ENCODE results near the gene TUBB6.

The TUBB6 gene

GRCh38 chr18:12305930-12306629 lies 2.0 kb upstream of the TUBB6 start:
- Histone ChIP-seq H3K9ac (no peak overlapping the region), H3K27ac (no peak overlapping the region), H3K4me3 (IDR thresholded peaks at IDR 0.05; ENCODE audit: insufficient read depth, low read depth, low read length) (no peak overlapping the region), H3K79me2 (ENCODE audit: insufficient read depth, low read depth) (no peaks in the 10 kb centered on the region), H3K36me3 (ENCODE audit: insufficient read depth) (no peaks in the 10 kb centered on the region), H2AFZ (ENCODE audit: low read depth) (no peak overlapping the region), H3K4me2 (no peak overlapping the region), H3K4me1 (ENCODE audit: low read depth, poor library complexity, severe bottlenecking) (no peaks in the 10 kb centered on the region), H3K27me3 (ENCODE audit: insufficient read depth, low read depth) (no peaks in the 10 kb centered on the region), H4K20me1 (ENCODE audit: insufficient read depth) (no peaks in the 10 kb centered on the region)
- TF ChIP-seq CTCF (conservative IDR thresholded peaks at IDR 0.05; ENCODE audit: low read depth, low read length): no peak

GRCh38 chr18:12306752-12307700 lies 1.0 kb upstream of the TUBB6 start:
- Histone ChIP-seq H3K27me3 (ENCODE audit: insufficient read depth, low read depth) (no peaks in the 10 kb centered on the region), H3K9ac (no peak overlapping the region), H4K20me1 (ENCODE audit: insufficient read depth) (no peaks in the 10 kb centered on the region), H2AFZ (ENCODE audit: low read depth) (no peak overlapping the region), H3K4me2 (no peak overlapping the region), H3K4me1 (ENCODE audit: low read depth, poor library complexity, severe bottlenecking) (no peaks in the 10 kb centered on the region), H3K4me3 (IDR thresholded peaks at IDR 0.05; ENCODE audit: insufficient read depth, low read depth, low read length) (no peak overlapping the region), H3K27ac (no peak overlapping the region), H3K36me3 (ENCODE audit: insufficient read depth) (no peaks in the 10 kb centered on the region), H3K79me2 (ENCODE audit: insufficient read depth, low read depth) (no peaks in the 10 kb centered on the region)
- TF ChIP-seq CTCF (conservative IDR thresholded peaks at IDR 0.05; ENCODE audit: low read depth, low read length): no peak

GRCh38 chr18:12308386-12309100 lies 502 bp downstream of the TUBB6 start:
- H3K27ac ChIP-seq: no peak overlapping the region
- no peak overlapping the region for H3K4me2 ChIP-seq
- H2AFZ ChIP-seq (ENCODE audit: low read depth): no peak overlapping the region
- TF ChIP-seq CTCF (conservative IDR thresholded peaks at IDR 0.05; ENCODE audit: low read depth, low read length): no peak
- H4K20me1 ChIP-seq (ENCODE audit: insufficient read depth): no peaks in the 10 kb centered on the region
- H3K4me3 ChIP-seq (IDR thresholded peaks at IDR 0.05; ENCODE audit: insufficient read depth, low read depth, low read length): no peak overlapping the region
- no peaks in the 10 kb centered on the region for H3K27me3 ChIP-seq (ENCODE audit: insufficient read depth, low read depth)
- H3K9ac ChIP-seq: no peak overlapping the region
- no peaks in the 10 kb centered on the region for H3K4me1 ChIP-seq (ENCODE audit: low read depth, poor library complexity, severe bottlenecking)
- H3K36me3 ChIP-seq (ENCODE audit: insufficient read depth): no peaks in the 10 kb centered on the region
- no peaks in the 10 kb centered on the region for H3K79me2 ChIP-seq (ENCODE audit: insufficient read depth, low read depth)

GRCh38 chr18:12309683-12310198 lies 1.7 kb downstream of the TUBB6 start:
- Histone ChIP-seq H3K9ac (no peak overlapping the region), H3K79me2 (ENCODE audit: insufficient read depth, low read depth) (no peaks in the 10 kb centered on the region), H3K4me3 (IDR thresholded peaks at IDR 0.05; ENCODE audit: insufficient read depth, low read depth, low read length) (no peak overlapping the region), H3K27ac (no peak overlapping the region), H3K4me2 (no peak overlapping the region), H3K27me3 (ENCODE audit: insufficient read depth, low read depth) (no peaks in the 10 kb centered on the region), H3K36me3 (ENCODE audit: insufficient read depth) (no peaks in the 10 kb centered on the region), H2AFZ (ENCODE audit: low read depth) (no peak overlapping the region), H4K20me1 (ENCODE audit: insufficient read depth) (no peaks in the 10 kb centered on the region), H3K4me1 (ENCODE audit: low read depth, poor library complexity, severe bottlenecking) (no peaks in the 10 kb centered on the region)
- TF ChIP-seq CTCF (conservative IDR thresholded peaks at IDR 0.05; ENCODE audit: low read depth, low read length): no peak
